DMS79 (cell line): ENCODE measurements around the gene PPP1R3D.

ENCODE experiments used
- DNase-seq: peaks from one replicate; lab custom pipeline; 2025; lab: John Stamatoyannopoulos, UW

Gene PPP1R3D

DNA sequence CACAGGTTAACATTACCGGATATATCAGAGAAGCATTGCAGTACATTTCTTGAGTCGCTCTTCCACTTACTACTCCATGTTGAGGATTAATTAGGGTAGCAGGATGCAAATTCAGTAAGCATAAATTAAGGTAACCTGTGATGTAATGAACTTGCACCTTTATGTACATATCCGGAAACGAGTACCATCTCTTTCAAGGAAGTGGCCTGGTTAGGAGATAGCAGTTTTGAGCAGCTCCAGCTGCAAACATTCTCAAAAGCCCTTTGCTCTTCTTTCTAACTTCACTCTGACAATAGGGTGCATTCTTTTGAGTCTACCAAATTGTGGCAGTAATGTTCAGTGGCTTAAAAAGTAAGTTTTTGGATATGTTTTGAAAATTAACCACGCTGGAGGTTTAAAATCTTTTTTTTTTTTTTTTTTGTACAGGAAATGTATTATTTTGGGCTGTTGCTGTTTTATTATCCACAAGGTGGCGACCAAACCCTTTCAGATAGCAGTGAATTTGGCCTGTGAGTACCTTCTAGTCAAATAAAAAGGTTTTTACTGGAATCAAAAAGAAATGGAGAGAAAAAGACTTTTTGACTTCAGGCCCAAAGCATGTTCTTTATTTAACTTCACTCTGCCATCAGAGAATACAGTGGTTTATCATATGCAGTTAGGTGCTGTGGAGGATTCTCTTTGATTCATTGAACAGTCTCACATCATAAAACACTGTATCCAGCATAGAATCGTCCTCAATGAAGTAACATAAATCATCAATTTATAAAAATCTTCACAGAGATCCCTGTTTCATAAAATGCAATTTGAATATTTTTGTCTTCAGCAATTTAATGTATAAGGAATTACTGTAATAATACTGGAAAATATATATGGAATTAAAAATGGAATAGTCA lies 9.0 kb upstream of the PPP1R3D start:
- peak; percentile 21 for DNase-seq

- DNase-seq, result no peak
Measured at GRCh38 chr20:59948212-59948611, 8.1 kb upstream of the PPP1R3D start.

DNA sequence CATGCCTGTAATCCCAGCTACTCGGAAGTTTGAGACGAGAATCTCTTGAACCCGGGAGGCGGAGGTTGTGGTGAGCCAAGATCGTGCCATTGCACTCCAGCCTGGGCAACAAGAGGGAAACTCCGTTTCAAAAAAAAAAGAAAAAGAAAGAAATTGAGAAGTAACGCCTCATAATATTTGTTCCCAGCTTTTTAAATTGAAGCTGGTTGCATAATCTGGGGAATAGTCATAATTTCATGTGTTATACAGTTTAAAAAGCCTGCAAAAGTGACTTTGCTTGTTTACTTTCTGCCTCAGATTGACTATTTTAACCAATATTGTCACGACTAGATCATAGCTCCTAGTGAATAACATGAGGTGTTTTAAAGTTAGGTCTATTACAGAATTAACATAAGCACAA lies 7.3 kb upstream of the PPP1R3D start:
- DNase-seq, result no peak

- no peak for DNase-seq
Measured at GRCh38 chr20:59945731-59946130, 5.6 kb upstream of the PPP1R3D start.

GRCh38 chr20:59945175-59945574 lies 5.1 kb upstream of the PPP1R3D start:
- no peak for DNase-seq

GRCh38 chr20:59944726-59945125 lies 4.6 kb upstream of the PPP1R3D start:
- DNase-seq, result no peak

DNA sequence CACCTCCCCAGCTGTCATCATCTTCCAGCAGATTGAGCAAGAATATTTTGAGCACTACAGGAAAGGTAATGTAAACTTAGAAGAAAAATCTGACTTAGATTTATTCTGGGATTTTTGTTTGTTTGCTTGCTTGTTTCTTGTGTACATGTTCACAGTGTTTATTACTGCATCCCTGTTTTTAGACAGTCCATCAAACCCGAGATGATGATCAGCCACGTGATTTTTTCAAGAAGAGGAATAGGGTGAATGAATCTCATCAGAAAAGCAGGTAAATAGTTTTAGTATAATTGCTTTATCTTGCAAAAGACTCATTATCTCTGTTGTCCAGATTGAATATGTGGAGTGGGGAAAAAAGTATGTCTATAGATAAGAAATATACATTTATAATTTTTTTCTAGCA lies 2.1 kb upstream of the PPP1R3D start:
- no peak for DNase-seq

- peak; percentile 63 for DNase-seq
Measured at GRCh38 chr20:59940956-59941294, 820 bp upstream of the PPP1R3D start.

- no peak for DNase-seq
Measured at GRCh38 chr20:59939879-59940128, 301 bp downstream of the PPP1R3D start.

GRCh38 chr20:59939052-59939878 lies 840 bp downstream of the PPP1R3D start:
- no peak for DNase-seq

DNA sequence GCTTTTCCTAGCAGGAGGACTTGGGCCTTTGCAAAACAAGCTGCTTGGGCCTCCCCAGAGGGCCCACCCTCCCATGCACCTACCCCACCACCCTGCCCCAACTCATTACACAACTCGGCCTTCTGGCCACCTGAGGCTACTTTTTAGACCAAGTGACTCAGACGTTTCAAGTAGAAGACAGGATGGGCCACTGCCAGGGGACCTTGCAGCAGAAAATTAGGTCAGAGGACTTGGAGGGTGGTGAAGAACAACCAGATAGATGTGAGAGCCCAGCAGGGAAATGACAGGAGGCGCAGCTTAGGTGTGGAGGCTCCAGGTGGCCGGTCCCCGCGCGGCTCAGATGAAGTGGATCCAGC lies 1.4 kb downstream of the PPP1R3D start:
- DNase-seq, result no peak

DNA sequence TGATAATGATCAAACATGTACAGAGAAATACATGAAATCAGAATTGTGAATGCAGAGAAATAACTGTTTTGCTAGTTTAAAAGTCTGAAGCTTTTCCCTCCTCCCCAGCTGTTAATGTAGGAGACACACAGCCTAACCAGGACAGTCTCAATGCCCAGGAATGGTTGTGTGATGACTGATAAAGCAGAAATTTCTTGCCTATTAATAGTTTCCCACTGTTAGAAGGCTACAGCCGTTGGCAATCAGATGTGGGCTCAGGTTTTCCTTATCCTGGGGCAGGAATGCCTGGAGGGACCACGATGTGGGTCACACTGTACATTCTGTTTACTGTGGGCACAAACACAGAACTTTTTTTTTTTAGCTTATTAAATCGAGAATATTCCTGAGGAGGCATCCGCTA lies 1.9 kb downstream of the PPP1R3D start:
- no peak for DNase-seq

- DNase-seq, result no peak
Measured at GRCh38 chr20:59937150-59937549, 3.0 kb downstream of the PPP1R3D start.

GRCh38 chr20:59936409-59936808 lies 3.7 kb downstream of the PPP1R3D start:
- no peak for DNase-seq

DNA sequence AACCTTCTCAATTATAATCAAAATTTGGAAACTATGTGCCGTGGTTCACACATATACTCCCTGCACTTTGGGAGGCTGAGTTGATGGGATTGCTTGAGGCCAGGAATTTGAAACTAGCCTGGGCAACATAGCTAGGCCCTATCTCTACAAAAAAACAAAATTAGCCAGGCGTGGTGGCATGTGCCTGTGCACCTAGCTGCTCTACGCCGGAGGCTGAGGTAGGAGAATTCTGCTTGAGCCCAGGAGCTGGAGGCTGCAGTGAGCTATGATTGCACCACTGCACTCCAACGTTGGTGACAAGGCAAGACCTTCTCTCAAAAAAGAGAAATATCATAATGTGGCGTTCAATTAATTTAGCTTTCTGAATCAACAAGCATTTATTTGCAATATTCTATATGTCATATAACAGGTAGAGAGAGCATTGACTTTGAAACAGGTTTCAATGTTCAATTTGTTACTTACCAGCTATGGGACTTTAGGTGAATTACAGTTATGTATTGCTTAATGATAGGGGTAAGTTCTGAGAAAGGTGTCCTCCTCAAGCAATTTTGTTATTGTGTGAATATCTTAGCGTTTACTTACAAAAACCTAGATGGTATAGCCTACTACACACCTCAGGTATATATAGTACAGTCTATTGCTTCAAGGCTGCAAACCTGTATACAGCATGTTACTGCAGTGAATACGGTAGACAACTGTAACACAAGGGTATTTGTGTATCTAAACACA lies 4.5 kb downstream of the PPP1R3D start:
- DNase-seq, result no peak

DNA sequence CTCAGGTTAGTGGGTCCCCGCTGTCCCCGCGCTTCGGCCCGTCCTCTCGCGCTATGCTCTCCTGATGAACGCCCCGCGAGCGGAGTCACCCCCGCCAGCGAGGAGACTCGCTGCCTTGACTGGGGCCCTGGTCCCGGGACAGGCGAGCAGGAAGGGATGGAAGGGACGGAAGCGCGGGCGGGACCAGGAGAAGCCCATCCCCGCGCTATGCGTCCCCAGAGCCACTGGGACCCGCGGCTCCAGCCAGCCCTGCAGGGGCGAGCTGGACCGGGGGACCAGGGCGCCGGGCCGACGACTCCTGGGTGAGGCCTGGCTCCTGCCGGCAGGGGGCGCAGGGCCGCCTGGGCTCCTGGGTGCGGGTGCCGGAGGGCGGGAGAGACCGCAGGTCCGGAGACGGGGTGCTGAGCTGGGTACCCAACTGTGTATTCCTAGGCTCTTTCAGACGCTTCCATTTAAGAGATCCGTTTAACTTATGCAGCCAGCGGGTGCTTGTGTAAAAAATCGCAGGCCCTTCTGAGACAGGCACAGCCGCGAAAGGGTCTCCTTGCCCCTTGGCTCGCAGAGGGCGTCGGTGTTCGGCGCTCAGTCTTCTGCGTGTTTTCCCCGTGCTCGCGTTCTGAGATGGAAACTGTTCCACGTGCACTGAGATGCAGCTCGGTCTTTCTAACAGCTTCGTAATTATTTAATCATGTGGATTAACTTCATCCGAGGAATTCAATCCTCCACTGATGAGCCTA lies 6.1 kb downstream of the PPP1R3D start:
- DNase-seq, result peak; percentile 11

GRCh38 chr20:59933296-59933848 lies 6.7 kb downstream of the PPP1R3D start, which contains the start of gene SYCP2:
Gene SYCP2 (minus strand): TSS chr20:59933637. CDS start chr20:59922413, 11,224 bp downstream.
- no peak for DNase-seq

DNA sequence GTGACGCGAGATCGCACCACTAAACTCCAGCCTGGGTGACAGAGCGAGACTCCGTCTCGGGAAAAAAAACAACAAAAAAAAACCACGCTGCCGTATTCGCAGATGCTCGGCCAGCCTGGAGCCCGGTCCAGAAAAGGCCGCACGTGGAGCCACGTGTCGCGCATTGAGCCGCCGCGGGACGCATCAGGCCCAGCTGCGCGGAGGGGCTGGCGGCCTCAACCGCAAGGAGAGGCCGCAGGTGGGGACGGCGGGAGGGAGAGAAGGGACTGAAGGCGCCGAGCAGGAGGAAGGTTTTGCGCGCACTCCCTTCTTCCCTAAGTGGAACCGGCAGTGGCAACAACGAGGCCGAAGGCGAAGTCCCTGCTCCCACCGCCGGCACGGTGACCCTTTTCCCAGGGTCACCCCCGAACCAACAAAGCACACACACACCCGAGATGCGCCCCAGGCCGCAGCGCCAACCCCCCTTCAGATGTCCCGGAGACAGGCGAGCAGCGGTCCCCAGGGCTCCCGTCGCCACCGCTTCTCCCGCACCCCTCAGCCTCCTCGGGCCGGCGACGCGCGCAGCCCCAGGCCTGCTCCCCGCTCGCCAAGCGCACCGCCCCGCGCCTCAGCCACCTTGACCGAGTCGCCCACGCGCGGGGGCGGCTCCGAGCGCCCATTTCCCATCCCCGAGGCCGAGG lies 7.3 kb downstream of the PPP1R3D start:
- no peak for DNase-seq

- no peak for DNase-seq
Measured at GRCh38 chr20:59931511-59932312, 8.4 kb downstream of the PPP1R3D start.

DNA sequence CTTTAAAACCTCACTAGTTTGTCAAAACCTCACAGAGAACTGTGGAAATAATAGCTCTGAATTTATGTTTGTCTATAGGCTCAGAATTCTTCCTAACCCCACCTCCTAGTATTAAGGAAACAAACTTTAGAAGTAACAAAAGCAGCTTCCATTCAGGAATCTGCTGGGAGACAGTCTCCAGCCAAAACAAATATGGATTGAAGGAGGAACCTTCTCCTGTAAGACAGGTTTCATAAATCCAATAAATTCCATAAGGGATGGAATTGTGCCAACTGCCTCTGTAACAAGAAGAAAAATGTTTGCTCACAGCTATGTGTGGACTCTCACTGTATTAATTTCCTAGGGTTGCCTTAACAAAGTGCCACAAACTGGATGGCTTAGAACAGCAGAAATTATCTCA lies 14.2 kb downstream of the PPP1R3D start:
- no peak for DNase-seq
